Measurements from ENCODE around the gene ARID5B.

Gene ARID5B

DNA sequence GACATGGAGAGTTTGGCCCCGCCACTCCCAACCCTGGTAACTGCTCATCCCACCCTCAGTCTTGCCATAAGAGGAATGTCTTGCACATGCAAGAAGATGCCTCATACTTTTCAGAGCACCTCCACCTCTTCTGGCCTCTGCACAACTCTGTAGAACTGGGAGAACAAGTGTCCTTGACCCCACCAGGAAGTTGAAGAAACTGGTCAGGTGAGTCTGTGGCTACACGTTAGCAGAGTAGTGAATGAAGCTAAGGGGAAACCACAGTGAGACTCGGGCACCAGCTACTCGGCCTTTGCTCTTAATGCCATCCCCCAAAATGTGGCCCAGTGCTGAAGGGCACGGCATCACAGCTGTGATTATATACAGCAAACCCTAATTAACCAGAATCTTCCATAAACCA is 110.1 kb downstream of the ARID5B start (continued):
- no peak for TF ChIP-seq SALL2 (tag by site-specific recombination; IDR thresholded peaks at IDR 0.05; ENCODE audit: borderline replicate concordance)
- TF ChIP-seq ZNF776 (tag by site-specific recombination; IDR thresholded peaks at IDR 0.05; ENCODE audit: borderline replicate concordance), result no peak
- no peak for TF ChIP-seq ZNF16 (tag by site-specific recombination; IDR thresholded peaks at IDR 0.05; ENCODE audit: low read depth)
- no peak for TF ChIP-seq ZNF423 (tag by site-specific recombination; IDR thresholded peaks at IDR 0.05)
- TF ChIP-seq OSR2 (tag by site-specific recombination; IDR thresholded peaks at IDR 0.05), result no peak
- no peak for TF ChIP-seq ZNF692 (tag by site-specific recombination; IDR thresholded peaks at IDR 0.05)

- H3K9me3 ChIP-seq (ENCODE audit: control insufficient read depth, insufficient read depth, low read depth, low read length), result no peaks in the 10 kb centered on the region
- no peak overlapping the region for H3K4me3 ChIP-seq (ENCODE audit: low read depth, low read length)
- no peak for TF ChIP-seq ZNF10 (tag by site-specific recombination; IDR thresholded peaks at IDR 0.05)
- no peak for TF ChIP-seq ZNF112 (tag by site-specific recombination; IDR thresholded peaks at IDR 0.05)
- peaks cover 0 to 3% of the 10 kb centered on the region in 2 experiments; a peak in 1 of 3 replicates for H3K36me3 ChIP-seq (ENCODE audit: control insufficient read depth in 2 of 2, insufficient read depth in 1 of 2, low read length in 2 of 2)
- POLR2A ChIA-PET, result no interaction called here
- H3K27ac ChIP-seq (ENCODE audit: extremely low read depth, low read depth, low read length), result no peak overlapping the region
- CTCF ChIA-PET, result interaction anchor here (0.8 kb wide), 2 partner anchors 10 to 116 kb away, joined by 3 to 5 read pairs; no protein-coding TSS in a partner anchor
- peaks cover 12% of the 10 kb centered on the region for H3K4me1 ChIP-seq (ENCODE audit: control insufficient read depth, insufficient read depth, low read length)
These were observed 110.8 kb downstream of the ARID5B start for GRCh38 chr10:62012318-62012717.

- TF ChIP-seq GLI4 (tag by site-specific recombination; IDR thresholded peaks at IDR 0.05) (no peak), SETDB1 (IDR thresholded peaks at IDR 0.05; ENCODE audit: insufficient read length, low read length) (no peak), ZNF513 (tag by site-specific recombination; IDR thresholded peaks at IDR 0.05) (no peak), ZNF623 (tag by site-specific recombination; IDR thresholded peaks at IDR 0.05) (no peak), ZNF433 (tag by site-specific recombination; IDR thresholded peaks at IDR 0.05; ENCODE audit: low read depth) (no peak), ZNF555 (tag by site-specific recombination; conservative IDR thresholded peaks at IDR 0.05) (no peak), ZNF23 (tag by site-specific recombination; IDR thresholded peaks at IDR 0.05; ENCODE audit: borderline replicate concordance) (no peak), KLF9 (tag by site-specific recombination; IDR thresholded peaks at IDR 0.05; ENCODE audit: low read depth) (no peak), ZSCAN23 (tag by site-specific recombination; IDR thresholded peaks at IDR 0.05) (no peak), GLIS2 (tag by site-specific recombination; IDR thresholded peaks at IDR 0.05) (no peak), ZNF132 (tag by site-specific recombination; IDR thresholded peaks at IDR 0.05; ENCODE audit: borderline replicate concordance) (no peak), ZNF19 (tag by site-specific recombination; IDR thresholded peaks at IDR 0.05; ENCODE audit: low read depth) (no peak), ZNF670 (tag by site-specific recombination; IDR thresholded peaks at IDR 0.05; ENCODE audit: low read depth) (no peak), ZNF639 (tag by site-specific recombination; IDR thresholded peaks at IDR 0.05) (no peak), ZNF426 (tag by site-specific recombination; IDR thresholded peaks at IDR 0.05) (no peak), ZNF571 (tag by site-specific recombination; IDR thresholded peaks at IDR 0.05) (no peak), ZBTB1 (tag by site-specific recombination; IDR thresholded peaks at IDR 0.05) (no peak), ZNF324 (tag by site-specific recombination; IDR thresholded peaks at IDR 0.05) (no peak)
- TF ChIP-seq, protein P1, sequence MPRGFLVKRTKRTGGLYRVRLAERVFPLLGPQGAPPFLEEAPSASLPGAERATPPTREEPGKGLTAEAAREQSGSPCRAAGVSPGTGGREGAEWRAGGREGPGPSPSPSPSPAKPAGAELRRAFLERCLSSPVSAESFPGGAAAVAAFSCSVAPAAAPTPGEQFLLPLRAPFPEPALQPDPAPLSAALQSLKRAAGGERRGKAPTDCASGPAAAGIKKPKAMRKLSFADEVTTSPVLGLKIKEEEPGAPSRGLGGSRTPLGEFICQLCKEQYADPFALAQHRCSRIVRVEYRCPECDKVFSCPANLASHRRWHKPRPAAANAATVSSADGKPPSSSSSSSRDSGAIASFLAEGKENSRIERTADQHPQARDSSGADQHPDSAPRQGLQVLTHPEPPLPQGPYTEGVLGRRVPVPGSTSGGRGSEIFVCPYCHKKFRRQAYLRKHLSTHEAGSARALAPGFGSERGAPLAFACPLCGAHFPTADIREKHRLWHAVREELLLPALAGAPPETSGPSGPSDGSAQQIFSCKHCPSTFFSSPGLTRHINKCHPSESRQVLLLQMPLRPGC (tag by site-specific recombination; IDR thresholded peaks at IDR 0.05), result no peak
- no peak overlapping the region for H3K27ac ChIP-seq (ENCODE audit: extremely low read depth, low read depth, low read length)
- ChIA-PET POLR2A (no interaction called here), CTCF (no interaction called here)
- H3K36me3 ChIP-seq (ENCODE audit: control insufficient read depth in 2 of 2, insufficient read depth in 1 of 2, low read length in 2 of 2), result peaks cover 0 to 3% of the 10 kb centered on the region in 2 experiments; a peak in 1 of 3 replicates
- H3K4me3 ChIP-seq (ENCODE audit: low read depth, low read length), result no peak overlapping the region
- no peaks in the 10 kb centered on the region for H3K9me3 ChIP-seq (ENCODE audit: control insufficient read depth, insufficient read depth, low read depth, low read length)
- peaks cover 20% of the 10 kb centered on the region for H3K4me1 ChIP-seq (ENCODE audit: control insufficient read depth, insufficient read depth, low read length)
These were observed 113.0 kb downstream of the ARID5B start for GRCh38 chr10:62014510-62014909.

All from HEK293 (cell line).